IPS DF 4.7 (cell line): ENCODE measurements around the gene TMEM202.
"Not testable (repeated sequence)": the region's sequence is repeated elsewhere in the genome, so short reads cannot be mapped to it uniquely, and the experiment has no call there.

Source experiments
- DNase-seq: peaks from one replicate; pipeline ENCODE4 v3.0.0-alpha.2; 2013; ENCODE audit warnings: low spot score; ENCODE audit errors: extremely low read depth

Gene TMEM202

DNA sequence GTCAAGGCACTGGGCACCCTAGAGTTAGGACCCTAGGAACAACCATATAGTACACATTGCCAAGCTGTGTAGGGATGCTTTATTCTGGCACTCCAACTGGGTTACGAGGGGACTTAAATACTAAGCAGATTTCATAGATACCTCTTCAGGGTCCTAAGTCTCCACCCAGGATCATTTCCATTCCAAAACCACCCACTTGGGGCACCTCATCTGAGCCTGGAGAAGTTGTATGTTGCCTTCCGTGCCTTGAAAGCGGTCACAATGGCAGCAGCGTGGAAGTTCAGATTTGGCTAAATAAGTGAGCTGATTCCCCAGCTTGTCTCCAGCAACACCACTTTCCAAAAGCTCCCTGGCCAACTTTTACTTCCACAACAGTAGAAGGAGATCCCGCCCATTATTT is 4.6 kb downstream of the TMEM202 start:
- no peak for DNase-seq

DNA sequence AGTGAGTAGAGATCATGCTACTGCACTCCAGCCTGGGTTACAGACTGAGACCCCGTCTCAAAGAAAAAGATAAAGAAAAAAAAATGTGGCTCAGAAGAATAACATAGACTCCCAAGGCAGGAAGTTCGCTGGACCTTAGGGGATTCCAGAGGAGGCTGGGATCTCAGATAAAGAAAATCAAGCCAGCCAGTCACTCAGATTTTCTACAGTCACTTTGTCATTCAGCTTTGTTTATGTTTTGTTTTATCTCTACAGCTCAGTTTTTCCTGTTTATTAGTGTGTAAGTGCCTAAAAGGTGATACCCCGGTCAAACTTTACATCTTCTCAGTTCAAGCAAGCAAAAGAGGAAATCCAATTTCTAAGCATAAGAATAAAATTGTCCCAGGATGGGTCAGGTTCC is 6.3 kb downstream of the TMEM202 start:
- no peak for DNase-seq

DNA sequence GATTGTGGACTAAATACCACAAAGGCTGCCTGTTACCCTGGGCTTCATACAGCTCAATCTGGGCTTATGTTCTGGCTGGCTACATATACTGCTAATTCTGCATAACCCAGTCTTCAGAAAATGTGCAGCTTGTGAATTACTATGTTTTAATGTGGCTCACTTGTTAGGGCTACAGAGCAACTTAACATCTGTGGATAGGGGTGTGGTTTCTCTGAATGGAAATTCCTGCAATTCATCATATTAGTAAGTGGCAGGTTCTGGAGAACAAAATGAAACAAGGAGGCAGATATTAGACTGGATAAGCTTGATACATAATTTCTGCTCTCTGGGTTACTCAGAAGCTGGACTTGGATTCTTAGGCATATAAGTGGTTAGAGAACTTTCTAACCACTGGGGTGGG is 6.7 kb downstream of the TMEM202 start:
- no peak for DNase-seq

DNA sequence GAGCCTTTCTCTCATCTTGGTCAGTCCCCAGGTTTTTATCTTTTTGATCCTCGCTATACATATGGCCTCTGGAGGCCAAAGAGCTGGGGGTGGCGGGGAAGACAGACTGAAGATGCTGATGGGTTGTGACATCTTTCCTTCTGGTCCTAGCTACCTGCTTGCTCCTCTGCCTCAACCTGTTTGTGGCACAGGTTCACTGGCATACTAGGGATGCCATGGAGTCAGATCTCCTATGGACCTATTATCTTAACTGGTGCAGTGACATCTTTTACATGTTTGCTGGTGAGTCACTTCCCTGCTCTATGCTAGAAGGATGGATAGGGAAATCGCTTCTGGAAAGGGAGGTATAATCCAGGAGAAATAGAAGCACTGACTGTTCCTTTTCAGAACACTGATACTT is 8.8 kb downstream of the TMEM202 start:
- DNase-seq = no peak

DNA sequence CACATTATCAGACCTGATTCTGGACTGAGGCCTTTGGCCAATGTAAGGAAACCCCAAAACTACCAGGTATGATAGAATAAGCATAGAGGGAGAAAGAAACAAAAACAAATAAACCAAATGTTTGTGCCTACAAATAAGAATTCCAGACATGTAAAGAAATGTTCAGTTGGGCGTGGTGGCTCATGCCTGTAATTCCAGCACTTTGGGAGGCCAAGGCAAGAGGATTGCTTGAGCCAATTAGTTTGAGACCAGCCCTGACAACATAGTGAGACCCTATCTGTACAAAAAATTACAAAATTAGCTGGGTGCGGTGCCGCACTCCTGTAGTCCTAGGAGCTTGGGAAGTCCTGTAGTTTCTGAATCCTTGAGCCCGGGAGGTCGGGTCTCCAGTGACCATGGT is 13.0 kb downstream of the TMEM202 start:
- no peak for DNase-seq

DNA sequence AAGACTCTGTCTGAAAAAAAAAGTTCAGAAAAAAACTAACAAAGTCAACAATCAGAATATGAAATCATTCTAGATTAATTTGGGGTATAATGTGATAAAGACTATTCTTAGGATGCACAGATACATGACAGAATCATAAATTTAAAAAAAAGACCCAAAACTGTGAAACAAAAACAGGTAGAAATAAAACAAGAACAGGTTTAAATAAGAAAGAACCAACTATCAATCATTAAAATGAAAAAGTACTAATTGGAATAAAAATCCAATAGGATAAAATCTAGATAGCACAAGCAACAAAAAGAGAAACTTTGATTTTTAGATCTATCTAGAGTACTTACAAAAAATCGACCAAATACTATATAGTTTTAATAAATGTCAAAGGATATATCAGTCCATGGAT is 13.4 kb downstream of the TMEM202 start:
- DNase-seq = no peak

DNA sequence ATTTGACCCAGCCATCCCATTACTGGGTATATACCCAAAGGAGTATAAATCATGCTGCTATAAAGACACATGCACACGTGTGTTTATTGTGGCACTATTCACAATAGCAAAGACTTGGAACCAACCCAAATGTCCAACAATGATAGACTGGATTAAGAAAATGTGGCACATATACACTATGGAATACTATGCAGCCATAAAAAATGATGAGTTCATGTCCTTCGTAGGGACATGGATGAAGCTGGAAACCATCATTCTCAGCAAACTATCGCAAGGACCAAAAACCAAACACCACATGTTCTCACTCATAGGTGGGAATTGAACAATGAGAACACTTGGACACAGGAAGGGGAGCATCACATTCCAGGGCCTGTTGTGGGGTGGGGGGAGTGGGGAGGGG is 15.2 kb downstream of the TMEM202 start:
- not testable (repeated sequence) for DNase-seq

DNA sequence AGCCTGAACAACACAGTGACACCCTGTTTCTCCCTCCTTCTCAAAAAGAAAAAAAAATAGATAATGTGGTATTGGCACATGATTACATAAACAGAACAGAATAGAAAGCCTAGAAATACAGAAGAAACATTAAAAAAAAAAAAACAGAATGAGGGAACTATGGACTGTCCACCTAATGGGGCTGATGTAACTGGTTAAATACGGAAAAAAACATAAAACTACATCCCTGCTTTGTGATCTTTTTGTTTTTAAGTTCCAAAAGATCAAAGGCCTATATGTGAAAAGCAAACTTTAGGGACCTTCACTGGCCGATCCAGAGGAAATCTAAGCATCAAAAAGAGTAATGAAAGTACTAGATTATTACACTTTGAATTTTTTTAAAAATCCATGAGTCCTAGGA is 17.2 kb downstream of the TMEM202 start:
- no peak for DNase-seq

DNA sequence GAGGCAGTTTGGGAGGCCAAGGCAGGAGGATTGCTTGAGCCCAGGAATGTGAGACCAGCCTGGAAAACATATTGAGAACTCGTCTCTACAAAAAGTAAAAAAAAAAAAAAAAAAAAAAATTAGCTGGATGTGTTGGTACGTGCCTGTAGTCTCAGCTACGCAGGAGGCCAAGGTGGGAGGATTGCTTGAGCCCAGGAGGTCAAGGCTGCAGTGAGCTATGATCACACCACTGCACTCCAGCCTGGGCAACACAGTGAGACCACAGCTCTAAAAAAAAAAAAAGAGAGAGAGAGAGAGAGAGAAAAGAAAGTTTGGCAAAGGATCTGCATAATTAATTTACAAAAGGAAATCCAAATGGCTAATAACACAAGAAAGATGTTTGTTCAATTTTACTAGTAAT is 21.7 kb downstream of the TMEM202 start:
- not testable (repeated sequence) for DNase-seq

DNA sequence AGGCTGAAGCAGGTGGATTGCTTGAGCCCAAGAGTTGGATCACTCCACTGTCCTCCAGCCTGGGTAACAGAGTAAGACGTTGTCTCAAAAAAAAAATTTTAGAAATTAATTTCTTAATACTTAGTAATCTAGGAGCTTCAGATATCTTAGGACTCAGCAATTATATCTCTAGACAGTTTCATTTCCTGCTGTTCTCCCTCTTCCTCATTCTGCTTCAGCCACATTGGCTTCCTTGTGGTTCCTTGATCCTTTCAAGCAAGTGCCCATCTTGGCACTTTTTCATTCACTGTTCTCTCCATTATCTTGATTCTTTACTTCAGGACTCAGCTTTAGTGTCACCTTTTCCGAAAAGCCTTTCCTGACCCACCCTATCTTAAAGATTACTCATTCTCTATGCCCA is 22.5 kb downstream of the TMEM202 start:
- no peak for DNase-seq

DNA sequence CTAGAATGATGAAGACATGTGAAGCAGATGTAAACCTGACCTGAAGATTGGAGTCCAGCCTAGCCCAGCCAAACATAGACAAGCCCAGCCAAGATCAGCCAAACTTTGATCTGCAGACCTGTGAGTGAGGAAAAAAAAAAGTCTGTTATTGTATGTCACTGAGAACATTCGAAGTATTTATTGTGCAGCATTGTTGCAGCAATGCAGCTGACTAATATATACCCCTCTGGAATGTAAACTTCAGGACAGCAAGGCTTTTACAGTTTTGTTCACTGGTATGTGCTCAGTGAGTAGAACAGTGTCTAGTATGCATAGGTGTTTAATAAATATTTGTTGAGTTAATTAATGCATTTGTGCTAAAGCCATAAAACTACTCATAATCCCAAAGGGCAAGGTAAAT is 23.4 kb downstream of the TMEM202 start:
- no peak for DNase-seq

DNA sequence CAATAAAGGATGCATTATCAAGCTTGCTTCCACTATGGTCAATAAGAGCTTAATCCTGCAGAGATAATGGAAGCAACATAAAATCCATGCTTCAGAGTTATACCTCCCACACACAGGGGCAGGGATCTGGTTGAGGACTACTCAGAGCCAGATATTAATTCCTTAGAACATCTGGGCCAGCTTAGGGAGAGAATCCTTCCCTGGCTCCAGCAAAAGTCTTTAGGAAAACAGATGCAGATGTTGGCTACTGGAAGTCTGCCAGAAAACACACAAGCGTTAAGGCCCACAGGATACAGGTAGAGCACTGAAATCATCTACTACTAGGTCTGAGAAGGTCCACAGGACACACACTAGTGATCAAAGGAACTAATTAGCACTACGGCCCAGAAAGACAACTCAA is 25.2 kb downstream of the TMEM202 start:
- DNase-seq = no peak

DNA sequence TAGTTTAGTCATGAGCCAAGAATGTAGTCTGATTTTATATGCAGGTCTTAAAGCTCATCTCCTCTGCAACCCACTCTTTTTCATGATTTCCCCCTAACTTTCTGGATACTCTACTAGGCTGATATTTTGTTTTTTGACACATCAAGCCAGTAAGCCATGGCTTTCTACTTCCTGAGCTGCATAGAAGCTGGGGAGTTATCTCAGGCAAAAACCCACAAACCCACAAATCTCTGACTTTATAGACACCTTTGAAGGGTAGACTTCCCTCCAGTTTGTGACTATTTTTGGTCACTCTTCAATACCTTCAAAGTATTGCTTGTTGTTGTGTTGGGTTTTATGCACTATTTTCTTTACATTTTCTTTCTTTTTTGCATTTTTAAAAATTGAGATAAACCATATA is 28.6 kb downstream of the TMEM202 start:
- no peak for DNase-seq

DNA sequence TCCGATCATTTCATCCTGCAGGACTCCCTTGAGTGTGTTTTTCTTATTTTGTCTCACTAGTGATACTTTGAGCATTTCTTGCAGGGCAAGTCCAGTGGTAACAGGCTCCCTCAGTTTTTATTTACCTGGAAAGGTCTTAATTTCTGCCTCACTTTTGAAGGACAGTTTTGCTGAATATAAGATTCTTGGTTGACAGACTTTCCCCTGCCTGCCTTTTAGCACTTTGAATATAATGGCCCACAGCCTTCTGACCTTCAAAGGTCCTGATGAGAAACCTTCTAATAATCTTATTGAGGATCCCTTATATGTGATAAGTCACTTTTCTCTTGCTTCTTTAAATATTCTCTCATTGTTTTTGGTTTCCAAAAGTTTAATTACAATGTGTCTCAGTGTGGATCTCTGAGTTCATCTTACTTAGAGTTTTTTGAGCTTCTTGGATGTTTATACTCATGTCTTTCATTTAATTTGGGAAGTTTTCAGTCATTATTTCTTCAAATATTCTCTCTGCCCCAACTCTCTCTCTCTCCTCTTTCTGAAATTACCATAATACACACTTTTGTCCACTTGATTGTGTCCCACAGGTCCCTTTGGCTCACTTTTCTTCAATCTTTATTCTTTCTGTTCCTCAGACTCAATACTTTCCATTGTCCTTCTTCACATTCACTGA is 39.7 kb downstream of the TMEM202 start:
- DNase-seq = no peak

DNA sequence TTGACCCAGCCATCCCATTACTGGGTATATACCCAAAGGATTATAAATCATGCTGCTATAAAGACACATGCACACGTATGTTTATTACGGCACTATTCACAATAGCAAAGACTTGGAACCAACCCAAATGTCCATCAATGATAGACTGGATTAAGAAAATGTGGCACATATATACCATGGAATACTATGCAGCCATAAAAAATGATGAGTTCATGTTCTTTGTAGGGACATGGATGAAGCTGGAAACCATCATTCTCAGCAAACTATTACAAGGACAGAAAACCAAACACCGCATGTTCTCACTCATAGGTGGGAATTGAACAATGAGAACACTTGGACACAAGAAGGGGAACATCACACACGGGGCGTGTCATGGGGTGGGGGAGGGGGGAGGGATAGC is 44.7 kb downstream of the TMEM202 start:
- DNase-seq = not testable (repeated sequence)

DNA sequence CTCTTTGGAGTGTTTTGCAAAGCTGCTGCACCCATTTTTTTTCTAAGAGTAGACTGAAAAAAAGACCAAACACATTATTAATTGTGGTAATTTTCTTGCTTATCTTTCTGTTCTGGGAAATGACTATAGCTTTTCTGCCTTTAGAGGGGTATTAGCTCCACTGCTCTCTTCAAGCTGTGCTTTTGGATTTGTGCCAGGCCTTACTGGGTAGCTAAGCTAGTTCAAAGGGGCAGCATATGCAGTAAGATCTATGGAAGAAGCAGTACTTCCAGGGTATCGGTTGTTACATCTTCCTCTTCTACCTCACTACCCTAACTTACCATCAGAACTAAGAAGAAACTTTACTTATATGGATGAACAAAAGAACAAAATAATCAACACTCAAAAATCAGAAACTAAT is 47.3 kb downstream of the TMEM202 start:
- no peak for DNase-seq

DNA sequence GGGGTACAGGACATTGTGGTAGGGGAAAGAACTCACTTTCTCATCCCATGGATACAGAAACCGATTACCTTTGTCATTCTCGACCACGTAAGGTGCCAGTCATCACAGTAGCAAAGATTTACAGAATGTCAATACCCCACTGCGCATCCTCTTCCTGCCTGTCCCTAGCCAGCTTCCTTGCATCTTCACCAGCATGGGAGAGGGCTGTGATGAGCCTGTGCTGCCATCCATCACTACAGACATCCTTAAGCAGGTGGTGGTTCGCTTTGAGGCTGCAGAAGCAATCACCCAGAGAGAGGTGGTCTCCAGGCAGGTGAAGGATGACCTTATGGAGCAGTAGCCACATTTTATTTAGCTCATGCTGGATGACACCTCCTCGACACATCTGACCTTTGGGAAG is 52.7 kb downstream of the TMEM202 start:
- DNase-seq = no peak

DNA sequence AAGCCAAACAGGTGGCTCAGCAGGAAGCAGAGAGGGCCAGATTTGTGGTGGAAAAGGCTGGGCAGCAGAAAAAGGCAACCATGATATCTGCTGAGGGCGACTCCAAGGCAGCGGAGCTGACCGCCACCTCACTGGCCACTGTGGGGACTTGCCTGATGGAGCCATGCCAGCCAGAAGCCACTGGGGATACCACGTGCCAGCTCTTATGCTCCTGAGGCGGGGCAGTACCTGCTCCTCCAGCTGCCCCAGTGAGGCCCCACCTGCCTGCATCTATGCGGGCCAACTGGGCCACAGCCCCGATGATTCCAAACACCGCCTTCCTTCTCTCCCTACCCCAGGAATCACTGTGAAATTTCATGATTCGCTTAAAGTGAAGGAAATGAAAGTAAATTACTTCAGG is 53.1 kb downstream of the TMEM202 start:
- DNase-seq = no peak

DNA sequence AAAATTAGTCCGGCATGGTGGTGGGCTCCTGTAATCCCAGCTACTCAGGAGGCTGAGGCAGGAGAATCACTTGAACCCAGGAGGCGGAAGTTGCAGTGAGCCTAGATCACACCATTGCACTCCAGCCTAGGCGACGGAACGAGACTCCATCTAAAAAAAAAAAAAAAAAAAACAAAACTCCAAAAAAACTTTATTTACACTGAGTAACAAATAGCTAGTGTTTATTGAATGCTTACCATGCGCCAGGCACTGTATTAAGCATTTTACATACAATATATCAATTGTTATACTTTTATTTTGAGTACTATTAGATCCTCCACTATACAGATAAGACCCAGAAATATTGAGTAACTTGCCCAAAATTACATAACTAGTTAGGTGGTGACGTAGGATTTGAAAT is 58.6 kb downstream of the TMEM202 start:
- DNase-seq = no peak
